HG02938 (cell line): ENCODE results near the gene OXSR1.
"Not testable (repeated sequence)": the region's sequence is repeated elsewhere in the genome, so short reads cannot be mapped to it uniquely, and the experiment has no call there.

Source experiments
- ATAC-seq: cut with Tn5 transposase; IDR thresholded peaks from one replicate; pipeline ENCODE4 v1.9.1; 2021; ENCODE audit warnings: mild to moderate bottlenecking, moderate library complexity; ENCODE audit not compliant: unreplicated experiment

OXSR1 gene

GRCh38 chr3:38163841-38164642 lies 1.3 kb upstream of the OXSR1 start:
- no peak for ATAC-seq

- peak; percentile 28 for ATAC-seq
Observed at GRCh38 chr3:38164643-38164951, 740 bp upstream of the OXSR1 start.

- ATAC-seq: peak; percentile 0
Observed at GRCh38 chr3:38165722-38166387, 518 bp downstream of the OXSR1 start.

GRCh38 chr3:38167591-38167990 lies 2.3 kb downstream of the OXSR1 start:
- ATAC-seq: no peak

GRCh38 chr3:38168151-38169026 lies 3.1 kb downstream of the OXSR1 start:
- ATAC-seq: no peak

DNA sequence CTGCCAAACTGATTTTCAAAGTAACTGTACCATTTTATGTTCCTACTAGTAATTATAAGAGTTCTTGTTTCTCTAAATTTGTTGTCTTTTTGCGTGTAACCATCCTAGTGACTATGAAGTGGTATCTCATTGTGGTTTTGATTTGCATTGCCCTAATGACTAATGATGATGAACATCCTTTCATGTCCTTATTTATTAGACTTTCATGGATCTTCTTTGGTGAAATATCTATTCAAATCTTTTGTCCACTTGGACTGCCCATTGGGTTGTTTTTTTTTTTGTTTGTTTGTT lies 3.6 kb downstream of the OXSR1 start:
- no peak for ATAC-seq

GRCh38 chr3:38170722-38171121 lies 5.4 kb downstream of the OXSR1 start:
- no peak for ATAC-seq

DNA sequence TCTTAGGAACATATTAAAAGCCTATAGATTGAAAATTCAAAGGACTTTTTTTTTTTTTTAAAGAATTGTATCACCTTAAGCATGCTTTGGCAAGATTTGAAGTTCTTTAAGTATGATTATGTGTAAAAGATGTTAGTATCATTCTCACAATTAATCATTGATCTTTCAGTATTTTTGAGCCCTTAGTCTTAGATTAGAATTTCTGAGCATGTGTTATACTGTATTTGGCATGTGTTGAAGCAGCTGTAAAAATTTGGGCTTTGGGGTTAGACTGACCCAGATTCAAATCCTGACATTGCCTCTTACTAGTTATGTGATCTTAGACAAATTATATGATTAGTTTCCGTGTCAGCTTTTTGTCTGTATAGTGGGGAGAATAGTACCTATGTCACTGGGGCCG lies 6.3 kb downstream of the OXSR1 start:
- ATAC-seq: no peak

GRCh38 chr3:38173834-38174418 lies 8.6 kb downstream of the OXSR1 start:
- peak; percentile 38 for ATAC-seq

- ATAC-seq: no peak
Observed at GRCh38 chr3:38177181-38177580, 11.8 kb downstream of the OXSR1 start.

- no peak for ATAC-seq
Observed at GRCh38 chr3:38186781-38187180, 21.4 kb downstream of the OXSR1 start.

DNA sequence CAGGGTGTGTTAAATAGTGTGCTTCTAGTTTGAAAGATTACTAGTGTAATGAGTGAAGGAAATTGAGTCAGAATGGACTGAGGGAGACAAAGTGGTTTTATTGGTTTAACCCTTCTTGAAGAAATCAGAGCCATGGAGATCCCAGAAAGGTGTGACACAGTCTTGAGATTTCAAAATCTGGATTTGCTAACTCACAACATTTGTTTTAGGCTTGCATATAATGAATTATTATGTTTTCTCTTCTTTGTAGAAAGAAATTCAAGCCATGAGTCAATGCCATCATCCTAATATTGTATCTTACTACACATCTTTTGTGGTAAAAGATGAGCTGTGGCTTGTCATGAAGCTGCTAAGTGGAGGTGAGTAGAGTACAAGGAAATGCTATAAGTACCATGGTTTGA lies 25.1 kb downstream of the OXSR1 start:
- no peak for ATAC-seq

- not testable (repeated sequence) for ATAC-seq
Observed at GRCh38 chr3:38202931-38203330, 37.6 kb downstream of the OXSR1 start.

DNA sequence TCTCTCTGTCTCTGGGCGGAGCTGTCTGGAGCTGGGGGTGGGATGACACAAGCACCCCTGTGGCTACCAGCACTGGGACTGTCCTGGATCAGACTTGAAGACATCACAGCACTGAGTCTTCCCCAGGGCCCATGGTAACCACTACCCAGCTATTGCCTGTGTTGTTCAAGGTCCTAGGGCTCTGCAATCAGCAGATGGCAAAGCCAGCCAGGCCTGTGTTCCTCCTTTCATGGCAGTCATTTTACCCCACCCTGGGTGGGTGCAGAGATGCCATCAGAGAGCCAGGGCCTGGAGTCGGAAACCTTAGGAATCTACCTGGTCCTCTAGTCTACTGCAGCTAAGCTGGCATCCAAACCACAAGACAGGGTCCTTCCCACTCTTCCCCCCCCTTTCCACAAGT lies 38.4 kb downstream of the OXSR1 start:
- no peak for ATAC-seq

DNA sequence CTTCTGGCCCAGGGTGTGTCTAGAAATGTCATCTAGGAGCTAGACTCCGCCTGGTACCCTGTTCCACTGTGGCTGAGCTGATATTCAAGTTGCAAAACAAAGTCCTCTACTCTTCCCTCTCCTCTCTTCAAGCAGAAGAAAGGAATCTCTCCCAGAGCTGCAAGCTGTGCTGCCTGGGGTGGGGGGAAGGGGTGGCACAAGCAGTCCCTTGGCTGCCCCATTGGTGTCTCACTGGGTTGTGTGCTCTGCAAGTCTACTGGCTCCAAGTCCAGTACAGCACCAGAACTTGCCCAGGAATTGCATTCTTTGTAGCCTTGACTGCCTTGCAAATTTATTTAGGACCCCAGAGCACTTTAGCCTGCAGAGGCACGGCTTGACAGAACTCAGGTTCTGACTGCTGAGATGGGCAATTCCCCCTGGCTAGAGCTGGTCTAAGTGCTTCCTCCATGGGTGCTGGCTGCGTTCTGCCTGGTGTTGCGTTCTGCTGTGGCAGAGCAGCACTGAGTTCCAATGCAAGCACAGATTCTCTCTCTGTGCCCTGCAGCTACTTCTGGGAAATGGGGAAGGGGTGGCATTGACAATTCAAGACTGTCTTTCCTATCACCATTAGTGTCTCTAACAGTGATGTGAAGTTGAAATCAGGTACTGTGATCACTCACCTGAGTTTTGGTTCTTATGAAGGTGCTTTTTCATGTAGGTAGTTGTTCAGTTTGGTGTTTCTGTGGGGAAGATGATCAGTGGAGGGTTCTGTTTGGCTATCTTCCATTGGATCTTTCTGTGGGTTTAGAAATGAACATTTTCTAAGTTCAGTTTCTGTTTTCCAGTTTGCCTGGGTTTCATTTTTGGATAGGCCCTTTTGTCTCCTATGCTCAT lies 39.5 kb downstream of the OXSR1 start:
- no peak for ATAC-seq

DNA sequence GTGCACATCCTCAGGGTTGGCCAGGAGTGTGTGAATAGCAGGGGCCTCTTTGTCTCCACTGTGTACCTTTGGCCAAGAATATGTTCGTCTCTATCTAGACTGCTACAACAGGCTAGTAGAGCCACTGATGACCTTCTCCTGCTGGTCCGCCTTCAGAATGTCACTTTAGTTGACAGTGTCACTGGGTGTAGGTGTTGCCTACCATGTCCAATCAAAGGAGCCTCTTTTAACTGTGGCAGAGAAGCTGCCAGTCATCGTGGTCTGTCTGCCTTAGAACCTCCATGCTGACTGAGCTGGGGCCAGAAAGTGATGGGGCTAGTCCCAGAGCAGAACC lies 40.1 kb downstream of the OXSR1 start:
- ATAC-seq: no peak

DNA sequence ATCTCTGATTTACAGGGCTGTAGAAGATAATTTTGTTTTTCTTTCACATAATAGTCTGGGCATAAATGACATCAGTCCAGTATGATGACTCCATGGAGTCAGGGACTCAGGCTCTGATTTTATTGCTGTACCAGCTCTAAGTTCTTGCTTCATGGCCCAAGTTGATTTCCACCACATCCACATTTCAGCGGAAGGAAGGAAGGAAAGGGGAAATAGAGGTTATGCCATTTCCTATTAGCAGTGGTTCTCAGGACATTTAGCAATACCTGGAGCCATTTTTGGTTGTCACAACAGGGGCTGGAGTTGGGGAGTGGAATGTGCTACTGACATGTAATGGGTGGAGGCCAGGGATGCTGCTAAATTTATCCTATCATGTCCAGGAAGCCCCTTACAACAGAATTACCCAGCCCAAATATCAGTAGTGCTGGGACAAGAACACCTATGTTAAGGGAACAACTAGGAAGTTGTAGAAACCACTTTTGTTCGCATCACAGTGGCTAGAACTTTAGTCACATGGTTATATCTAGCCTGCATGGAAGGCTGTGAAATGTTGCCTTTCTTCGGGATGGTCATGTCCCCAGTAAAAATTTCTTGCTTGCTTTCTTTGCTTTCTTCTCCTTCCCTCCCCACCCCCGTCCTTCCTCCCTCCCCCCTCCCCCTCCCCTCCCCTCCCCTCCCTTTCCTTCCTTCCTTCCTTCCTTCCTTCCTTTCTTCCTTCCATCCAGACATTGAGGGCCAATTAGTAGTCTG lies 42.1 kb downstream of the OXSR1 start:
- ATAC-seq: no peak

- peak; percentile 65 for ATAC-seq
Observed at GRCh38 chr3:38210141-38210757, 44.9 kb downstream of the OXSR1 start.

GRCh38 chr3:38212141-38212540 lies 46.8 kb downstream of the OXSR1 start:
- ATAC-seq: no peak

DNA sequence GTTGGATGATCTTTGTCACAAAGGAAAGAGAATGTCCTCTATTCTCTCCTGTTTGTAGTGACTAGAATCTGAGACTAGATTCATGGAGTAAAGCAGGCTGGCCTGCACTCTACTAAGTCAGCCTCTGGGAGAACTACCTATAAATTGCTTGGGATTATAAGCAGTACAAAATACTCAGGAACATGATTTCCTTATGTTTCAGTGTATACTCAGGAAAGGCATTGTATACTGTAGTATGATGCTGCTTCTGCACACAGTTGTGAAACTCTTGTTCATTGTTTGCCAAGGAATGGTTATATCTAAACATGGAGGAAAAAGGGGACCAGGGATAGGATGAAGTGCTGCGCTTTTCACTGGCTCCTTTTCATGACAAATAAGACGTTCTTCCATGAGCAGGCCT lies 49.2 kb downstream of the OXSR1 start:
- no peak for ATAC-seq
